ENCODE measurements around the gene HID1. TPM values are rescaled to one million over a fixed set of nuclear protein-coding genes. Genes with fewer than 3 reads are reported as not detected.

The HID1 gene
- total RNA-seq, 1 experiment from 2014 or later: not detected

GRCh38 chr17:74979408-74980146 lies 7.0 kb upstream of the HID1 start:
- Histone ChIP-seq H3K27me3 (ENCODE audit: low read length) (no peaks in the 10 kb centered on the region), H2AFZ (ENCODE audit: low read length) (no peak overlapping the region), H3K27ac (ENCODE audit: low read length) (no peak overlapping the region), H3K4me3 (ENCODE audit: low read length) (no peak overlapping the region), H3K9ac (ENCODE audit: low read length) (no peak overlapping the region), H3K9me3 (ENCODE audit: low read length) (no peaks in the 10 kb centered on the region), H3K4me2 (ENCODE audit: low read depth, low read length, poor library complexity, severe bottlenecking) (no peak overlapping the region), H3K79me2 (ENCODE audit: low read length) (no peaks in the 10 kb centered on the region), H3K9me2 (replicated peaks; ENCODE audit: insufficient read depth, low read length) (no peaks in the 10 kb centered on the region), H3K36me3 (ENCODE audit: insufficient read depth, low read length) (no peaks in the 10 kb centered on the region), H4K20me1 (ENCODE audit: insufficient read depth, low read depth, low read length) (no peaks in the 10 kb centered on the region), H3K4me1 (ENCODE audit: low read length) (peaks cover 22% of the 10 kb centered on the region)
- no peak for DNase-seq

GRCh38 chr17:74978240-74978639 lies 5.7 kb upstream of the HID1 start:
- Histone ChIP-seq H3K9me2 (replicated peaks; ENCODE audit: insufficient read depth, low read length) (no peaks in the 10 kb centered on the region), H2AFZ (ENCODE audit: low read length) (no peak overlapping the region), H3K27ac (ENCODE audit: low read length) (no peak overlapping the region), H3K36me3 (ENCODE audit: insufficient read depth, low read length) (no peaks in the 10 kb centered on the region), H3K27me3 (ENCODE audit: low read length) (no peaks in the 10 kb centered on the region), H3K4me2 (ENCODE audit: low read depth, low read length, poor library complexity, severe bottlenecking) (no peak overlapping the region), H3K4me1 (ENCODE audit: low read length) (peaks cover 24% of the 10 kb centered on the region), H4K20me1 (ENCODE audit: insufficient read depth, low read depth, low read length) (no peaks in the 10 kb centered on the region), H3K4me3 (ENCODE audit: low read length) (no peak overlapping the region), H3K79me2 (ENCODE audit: low read length) (no peaks in the 10 kb centered on the region), H3K9me3 (ENCODE audit: low read length) (no peaks in the 10 kb centered on the region), H3K9ac (ENCODE audit: low read length) (no peak overlapping the region)
- DNase-seq: no peak

GRCh38 chr17:74977802-74978201 lies 5.2 kb upstream of the HID1 start:
- DNase-seq: no peak
- no peaks in the 10 kb centered on the region for H3K27me3 ChIP-seq (ENCODE audit: low read length)
- H3K9ac ChIP-seq (ENCODE audit: low read length): no peak overlapping the region
- H3K4me2 ChIP-seq (ENCODE audit: low read depth, low read length, poor library complexity, severe bottlenecking): no peak overlapping the region
- no peaks in the 10 kb centered on the region for H3K9me2 ChIP-seq (replicated peaks; ENCODE audit: insufficient read depth, low read length)
- no peak overlapping the region for H3K27ac ChIP-seq (ENCODE audit: low read length)
- H3K9me3 ChIP-seq (ENCODE audit: low read length): no peaks in the 10 kb centered on the region
- H4K20me1 ChIP-seq (ENCODE audit: insufficient read depth, low read depth, low read length): no peaks in the 10 kb centered on the region
- H3K36me3 ChIP-seq (ENCODE audit: insufficient read depth, low read length): no peaks in the 10 kb centered on the region
- H3K79me2 ChIP-seq (ENCODE audit: low read length): no peaks in the 10 kb centered on the region
- no peak overlapping the region for H3K4me3 ChIP-seq (ENCODE audit: low read length)
- H3K4me1 ChIP-seq (ENCODE audit: low read length): peaks cover 24% of the 10 kb centered on the region
- no peak overlapping the region for H2AFZ ChIP-seq (ENCODE audit: low read length)

DNA sequence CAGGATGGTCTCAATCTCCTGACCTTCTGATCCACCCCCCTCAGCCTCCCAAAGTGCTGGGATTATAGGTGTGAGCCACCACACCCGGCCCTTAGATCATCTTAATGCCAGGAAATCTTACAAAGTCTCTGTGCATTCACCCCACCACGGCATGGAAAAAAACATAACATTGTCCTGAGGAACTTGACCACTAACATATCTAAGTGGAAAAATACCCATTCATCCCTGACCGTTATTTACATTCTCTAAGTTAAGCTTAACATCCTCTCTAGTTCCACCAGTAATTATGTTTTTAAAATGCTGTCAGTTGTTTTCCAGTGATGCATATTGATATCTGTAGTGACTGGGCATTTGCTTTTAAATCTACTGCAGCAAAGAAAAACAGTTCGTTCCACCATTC lies 3.4 kb upstream of the HID1 start:
- DNase-seq: no peak
- no peaks in the 10 kb centered on the region for H3K9me3 ChIP-seq (ENCODE audit: low read length)
- no peak overlapping the region for H3K4me2 ChIP-seq (ENCODE audit: low read depth, low read length, poor library complexity, severe bottlenecking)
- no peaks in the 10 kb centered on the region for H3K9me2 ChIP-seq (replicated peaks; ENCODE audit: insufficient read depth, low read length)
- no peaks in the 10 kb centered on the region for H4K20me1 ChIP-seq (ENCODE audit: insufficient read depth, low read depth, low read length)
- no peaks in the 10 kb centered on the region for H3K36me3 ChIP-seq (ENCODE audit: insufficient read depth, low read length)
- H2AFZ ChIP-seq (ENCODE audit: low read length): no peak overlapping the region
- H3K4me3 ChIP-seq (ENCODE audit: low read length): no peak overlapping the region
- H3K79me2 ChIP-seq (ENCODE audit: low read length): no peaks in the 10 kb centered on the region
- H3K4me1 ChIP-seq (ENCODE audit: low read length): peaks cover 9% of the 10 kb centered on the region
- no peaks in the 10 kb centered on the region for H3K27me3 ChIP-seq (ENCODE audit: low read length)
- H3K9ac ChIP-seq (ENCODE audit: low read length): no peak overlapping the region
- H3K27ac ChIP-seq (ENCODE audit: low read length): no peak overlapping the region

DNA sequence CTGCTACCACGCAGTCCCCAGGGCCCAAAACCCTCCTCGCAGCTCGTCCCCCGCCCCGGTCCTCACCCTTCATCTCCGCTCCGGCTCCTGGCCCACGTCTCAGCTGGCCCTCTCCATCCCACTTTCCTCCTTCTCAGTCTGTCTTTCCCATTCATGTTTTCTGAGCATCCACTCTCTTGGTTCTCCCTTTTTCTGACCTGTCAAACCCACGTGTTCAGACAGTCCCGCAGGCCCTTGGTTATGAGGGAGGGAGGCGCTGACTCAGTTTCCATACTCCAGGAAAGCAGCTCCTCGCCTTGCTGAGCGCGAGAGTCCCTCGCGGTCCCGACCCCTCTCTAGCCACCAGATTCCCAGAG lies 392 bp upstream of the HID1 start:
- H3K4me3 ChIP-seq (ENCODE audit: low read length): no peak overlapping the region
- H3K9ac ChIP-seq (ENCODE audit: low read length): no peak overlapping the region
- no peak for DNase-seq

DNA sequence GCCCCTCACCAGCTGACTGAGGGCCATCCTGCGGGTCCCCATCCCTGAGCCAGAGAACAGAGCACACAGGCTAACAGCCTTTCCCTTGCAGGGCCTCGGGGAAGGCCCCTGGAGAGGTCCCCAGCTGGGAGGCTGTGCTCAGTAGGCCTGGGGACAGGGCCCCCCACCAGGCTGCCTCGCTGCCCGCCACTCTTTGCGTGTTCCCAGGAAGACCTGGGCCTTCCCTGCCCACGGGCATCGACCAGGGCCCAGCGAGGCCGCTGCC lies 785 bp downstream of the HID1 start:
- Histone ChIP-seq H3K36me3 (ENCODE audit: insufficient read depth, low read length) (no peaks in the 10 kb centered on the region), H2AFZ (ENCODE audit: low read length) (no peak overlapping the region), H3K4me1 (ENCODE audit: low read length) (peaks cover 9% of the 10 kb centered on the region), H3K27ac (ENCODE audit: low read length) (no peak overlapping the region), H3K9me3 (ENCODE audit: low read length) (no peaks in the 10 kb centered on the region), H3K4me3 (ENCODE audit: low read length) (no peak overlapping the region), H4K20me1 (ENCODE audit: insufficient read depth, low read depth, low read length) (no peaks in the 10 kb centered on the region), H3K79me2 (ENCODE audit: low read length) (no peaks in the 10 kb centered on the region), H3K9ac (ENCODE audit: low read length) (no peak overlapping the region), H3K4me2 (ENCODE audit: low read depth, low read length, poor library complexity, severe bottlenecking) (no peak overlapping the region), H3K27me3 (ENCODE audit: low read length) (no peaks in the 10 kb centered on the region), H3K9me2 (replicated peaks; ENCODE audit: insufficient read depth, low read length) (no peaks in the 10 kb centered on the region)
- DNase-seq: no peak

More for the DNA sequence above, 392 bp upstream of the HID1 start:
- no peaks in the 10 kb centered on the region for H4K20me1 ChIP-seq (ENCODE audit: insufficient read depth, low read depth, low read length)
- H3K9me2 ChIP-seq (replicated peaks; ENCODE audit: insufficient read depth, low read length): no peaks in the 10 kb centered on the region
- no peaks in the 10 kb centered on the region for H3K9me3 ChIP-seq (ENCODE audit: low read length)
- H2AFZ ChIP-seq (ENCODE audit: low read length): no peak overlapping the region
- peak overlapping the region; percentile 44 for H3K4me2 ChIP-seq (ENCODE audit: low read depth, low read length, poor library complexity, severe bottlenecking)
- no peaks in the 10 kb centered on the region for H3K36me3 ChIP-seq (ENCODE audit: insufficient read depth, low read length)
- H3K4me1 ChIP-seq (ENCODE audit: low read length): peaks cover 9% of the 10 kb centered on the region
- H3K27me3 ChIP-seq (ENCODE audit: low read length): no peaks in the 10 kb centered on the region
- H3K79me2 ChIP-seq (ENCODE audit: low read length): no peaks in the 10 kb centered on the region
- H3K27ac ChIP-seq (ENCODE audit: low read length): no peak overlapping the region

GRCh38 chr17:74971069-74971841 lies 1.3 kb downstream of the HID1 start:
- no peak overlapping the region for H3K4me2 ChIP-seq (ENCODE audit: low read depth, low read length, poor library complexity, severe bottlenecking)
- H3K9me3 ChIP-seq (ENCODE audit: low read length): no peaks in the 10 kb centered on the region
- peaks cover 9% of the 10 kb centered on the region for H3K4me1 ChIP-seq (ENCODE audit: low read length)
- H3K27ac ChIP-seq (ENCODE audit: low read length): no peak overlapping the region
- no peak overlapping the region for H3K9ac ChIP-seq (ENCODE audit: low read length)
- no peaks in the 10 kb centered on the region for H3K9me2 ChIP-seq (replicated peaks; ENCODE audit: insufficient read depth, low read length)
- DNase-seq: no peak
- no peaks in the 10 kb centered on the region for H3K27me3 ChIP-seq (ENCODE audit: low read length)
- H2AFZ ChIP-seq (ENCODE audit: low read length): no peak overlapping the region
- no peaks in the 10 kb centered on the region for H3K36me3 ChIP-seq (ENCODE audit: insufficient read depth, low read length)
- H4K20me1 ChIP-seq (ENCODE audit: insufficient read depth, low read depth, low read length): no peaks in the 10 kb centered on the region
- no peak overlapping the region for H3K4me3 ChIP-seq (ENCODE audit: low read length)
- no peaks in the 10 kb centered on the region for H3K79me2 ChIP-seq (ENCODE audit: low read length)

GRCh38 chr17:74970395-74970794 lies 2.2 kb downstream of the HID1 start:
- Histone ChIP-seq H3K4me3 (ENCODE audit: low read length) (no peak overlapping the region), H3K9me2 (replicated peaks; ENCODE audit: insufficient read depth, low read length) (no peaks in the 10 kb centered on the region), H3K79me2 (ENCODE audit: low read length) (no peaks in the 10 kb centered on the region), H3K4me2 (ENCODE audit: low read depth, low read length, poor library complexity, severe bottlenecking) (no peak overlapping the region), H3K27ac (ENCODE audit: low read length) (no peak overlapping the region), H4K20me1 (ENCODE audit: insufficient read depth, low read depth, low read length) (no peaks in the 10 kb centered on the region), H3K9me3 (ENCODE audit: low read length) (no peaks in the 10 kb centered on the region), H3K27me3 (ENCODE audit: low read length) (no peaks in the 10 kb centered on the region), H3K9ac (ENCODE audit: low read length) (no peak overlapping the region), H3K36me3 (ENCODE audit: insufficient read depth, low read length) (no peaks in the 10 kb centered on the region), H2AFZ (ENCODE audit: low read length) (no peak overlapping the region), H3K4me1 (ENCODE audit: low read length) (peaks cover 9% of the 10 kb centered on the region)
- DNase-seq: no peak
